Activated T-helper 1 cell treated with anti-CD3 and anti-CD28 coated beads, Interleukin-12 subunit alpha, Interleukin-12 subunit beta, Interleukin-2, Interleukin-4 antibody, amounts not matched to agents 30 ng/mL and 10 ng/mL and 1 ng/mL, durations not matched to agents 14 hours and 24 hours and 36 hours (primary cell): ENCODE results near the gene TNPO3. TPM values are rescaled to one million over a fixed set of nuclear protein-coding genes. Genes with fewer than 3 reads are reported as not detected.

Source experiments
- DNase-seq: peaks from one replicate; pipeline ENCODE4 v3.0.0; 2021; ENCODE audit warnings: low spot score
- H3K27ac Mint-ChIP-seq: one replicate; pipeline ENCODE4 v1.8.0; 2021; ENCODE audit warnings: mild to moderate bottlenecking, mixed read lengths
- H3K27me3 Mint-ChIP-seq: one replicate; pipeline ENCODE4 v1.8.0; 2022; ENCODE audit warnings: mild to moderate bottlenecking, moderate library complexity, mixed read lengths; ENCODE audit not compliant: insufficient read depth
- H3K36me3 Mint-ChIP-seq: one replicate; pipeline ENCODE4 v1.8.0; 2021; ENCODE audit warnings: low read depth, mixed read lengths
- H3K4me1 Mint-ChIP-seq: one replicate; pipeline ENCODE4 v1.8.0; 2021; ENCODE audit warnings: low read depth, mixed read lengths
- H3K4me3 Mint-ChIP-seq: one replicate; pipeline ENCODE4 v1.8.0; 2021; ENCODE audit warnings: mild to moderate bottlenecking, moderate library complexity, mixed read lengths
- H3K9me3 Mint-ChIP-seq: one replicate; pipeline ENCODE4 v1.8.0; 2021; ENCODE audit warnings: mixed read lengths
- intact Hi-C: fragments of 100-400 bp; cut with micrococcal nuclease; formaldehyde crosslinking; loops from one replicate; pipeline ENCODE4 v1.15.1; 2024
- total RNA-seq: library from RNA; stranded (reverse); gene quantifications from 2 replicates; pipeline ENCODE4 v1.2.3, GENCODE V29; 2022

TNPO3 gene
- total RNA-seq, 1 donor from 2014 or later = 53.2 TPM

GRCh38 chr7:129032017-129032416, 22.9 kb downstream of the TNPO3 start:
- H3K9me3 Mint-ChIP-seq = no peaks in the 10 kb centered on the region
- H3K27ac Mint-ChIP-seq = no peak overlapping the region
- H3K36me3 Mint-ChIP-seq = peaks cover 36% of the 10 kb centered on the region
- intact Hi-C loops = loop anchor here (5.0 kb wide), 1 partner anchor 40 kb away; no protein-coding TSS in a partner anchor
- no peak for DNase-seq
- H3K4me1 Mint-ChIP-seq = peaks cover 13% of the 10 kb centered on the region
- no peak overlapping the region for H3K4me3 Mint-ChIP-seq
- H3K27me3 Mint-ChIP-seq = no peaks in the 10 kb centered on the region

- H3K4me1 Mint-ChIP-seq = peaks cover 13% of the 10 kb centered on the region
- no peak for DNase-seq
- H3K27ac Mint-ChIP-seq = no peak overlapping the region
- no peak overlapping the region for H3K4me3 Mint-ChIP-seq
- peaks cover 34% of the 10 kb centered on the region for H3K36me3 Mint-ChIP-seq
- no peaks in the 10 kb centered on the region for H3K9me3 Mint-ChIP-seq
- intact Hi-C loops = loop anchor here (5.0 kb wide), 1 partner anchor 38 kb away; no protein-coding TSS in a partner anchor
- no peaks in the 10 kb centered on the region for H3K27me3 Mint-ChIP-seq
These were observed 24.5 kb downstream of the TNPO3 start for GRCh38 chr7:129030440-129030839.

DNA sequence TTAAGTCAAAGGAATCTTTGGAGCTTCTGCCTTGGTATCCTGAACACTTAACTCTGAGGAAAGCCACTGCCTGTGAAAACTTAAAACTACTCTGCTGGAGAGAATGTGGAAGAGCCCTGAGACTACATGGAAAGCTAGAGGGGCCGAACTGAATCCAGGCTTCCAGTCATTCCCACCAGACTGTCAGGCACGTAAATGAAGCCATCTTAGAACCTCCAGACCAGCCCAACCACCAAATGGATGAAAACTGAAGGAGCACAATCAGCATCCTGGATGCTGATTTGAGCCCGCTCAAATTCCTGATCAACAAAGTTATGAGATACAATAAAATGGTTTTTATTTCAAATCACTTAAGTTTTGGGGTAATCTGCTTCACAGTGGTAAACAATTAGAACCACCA, 30.8 kb downstream of the TNPO3 start:
- no peak overlapping the region for H3K27ac Mint-ChIP-seq
- H3K4me3 Mint-ChIP-seq = no peak overlapping the region
- DNase-seq = no peak
- peaks cover 5% of the 10 kb centered on the region for H3K4me1 Mint-ChIP-seq
- intact Hi-C loops = no loop called here
- no peaks in the 10 kb centered on the region for H3K27me3 Mint-ChIP-seq
- no peaks in the 10 kb centered on the region for H3K9me3 Mint-ChIP-seq
- peaks cover 8% of the 10 kb centered on the region for H3K36me3 Mint-ChIP-seq

- Mint-ChIP-seq H3K9me3 (no peaks in the 10 kb centered on the region), H3K4me3 (no peak overlapping the region), H3K4me1 (peaks cover 16% of the 10 kb centered on the region), H3K27ac (no peak overlapping the region), H3K36me3 (peaks cover 6% of the 10 kb centered on the region), H3K27me3 (no peaks in the 10 kb centered on the region)
- DNase-seq = no peak
- intact Hi-C loops = no loop called here
These were observed 33.3 kb downstream of the TNPO3 start for GRCh38 chr7:129021656-129022055.

GRCh38 chr7:129017933-129018538, 36.9 kb downstream of the TNPO3 start:
- H3K27ac Mint-ChIP-seq = no peak overlapping the region
- no peak overlapping the region for H3K4me3 Mint-ChIP-seq
- DNase-seq = no peak
- H3K9me3 Mint-ChIP-seq = no peaks in the 10 kb centered on the region
- peaks cover 23% of the 10 kb centered on the region for H3K4me1 Mint-ChIP-seq
- intact Hi-C loops = loop anchor here (1.0 kb wide), 1 partner anchor 9 kb away; no protein-coding TSS in a partner anchor
- H3K27me3 Mint-ChIP-seq = no peaks in the 10 kb centered on the region
- peaks cover 25% of the 10 kb centered on the region for H3K36me3 Mint-ChIP-seq

- peaks cover 25% of the 10 kb centered on the region for H3K4me1 Mint-ChIP-seq
- intact Hi-C loops = loop anchor here (1.0 kb wide), 1 partner anchor 8 kb away; no protein-coding TSS in a partner anchor
- DNase-seq = no peak
- peaks cover 28% of the 10 kb centered on the region for H3K36me3 Mint-ChIP-seq
- no peak overlapping the region for H3K27ac Mint-ChIP-seq
- H3K9me3 Mint-ChIP-seq = no peaks in the 10 kb centered on the region
- no peaks in the 10 kb centered on the region for H3K27me3 Mint-ChIP-seq
- H3K4me3 Mint-ChIP-seq = no peak overlapping the region
These were observed 37.6 kb downstream of the TNPO3 start for GRCh38 chr7:129017264-129017663.

- H3K36me3 Mint-ChIP-seq = peaks cover 32% of the 10 kb centered on the region
- no peak overlapping the region for H3K4me3 Mint-ChIP-seq
- DNase-seq = no peak
- no peaks in the 10 kb centered on the region for H3K9me3 Mint-ChIP-seq
- peaks cover 28% of the 10 kb centered on the region for H3K4me1 Mint-ChIP-seq
- H3K27me3 Mint-ChIP-seq = no peaks in the 10 kb centered on the region
- H3K27ac Mint-ChIP-seq = no peak overlapping the region
- intact Hi-C loops = no loop called here
These were observed 40.3 kb downstream of the TNPO3 start for GRCh38 chr7:129014501-129015101.

DNA sequence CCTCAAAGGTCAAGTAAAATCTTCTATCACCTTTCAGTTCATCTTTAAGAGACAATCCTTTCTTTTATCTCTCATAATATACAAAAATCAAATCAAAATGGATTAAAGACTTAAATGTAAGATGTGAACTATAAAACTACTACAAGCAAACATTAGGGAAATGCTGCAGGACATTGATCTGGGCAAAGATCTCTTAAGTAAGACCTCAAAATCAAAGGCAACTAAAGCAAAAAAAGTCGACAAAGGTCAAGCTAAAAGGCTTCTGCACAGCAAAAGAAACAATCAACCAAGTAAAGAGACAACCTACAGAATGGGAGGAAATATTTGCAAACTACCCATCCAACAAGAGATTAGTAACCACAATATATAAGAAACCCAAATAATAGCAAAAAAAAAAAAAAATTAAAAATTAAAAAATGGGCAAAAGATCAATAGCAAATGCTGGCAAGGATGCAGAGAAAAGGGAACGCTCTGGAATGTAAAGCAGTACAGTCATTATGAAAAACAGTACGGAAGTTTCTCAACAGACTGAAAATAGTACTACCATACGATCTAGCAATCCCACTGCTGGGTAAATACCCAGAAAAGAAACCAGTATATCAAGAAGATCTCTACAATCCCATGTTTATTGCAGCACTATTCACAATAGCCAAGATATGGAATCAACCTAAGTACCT, 41.7 kb downstream of the TNPO3 start:
- H3K36me3 Mint-ChIP-seq = peaks cover 39% of the 10 kb centered on the region

DNA sequence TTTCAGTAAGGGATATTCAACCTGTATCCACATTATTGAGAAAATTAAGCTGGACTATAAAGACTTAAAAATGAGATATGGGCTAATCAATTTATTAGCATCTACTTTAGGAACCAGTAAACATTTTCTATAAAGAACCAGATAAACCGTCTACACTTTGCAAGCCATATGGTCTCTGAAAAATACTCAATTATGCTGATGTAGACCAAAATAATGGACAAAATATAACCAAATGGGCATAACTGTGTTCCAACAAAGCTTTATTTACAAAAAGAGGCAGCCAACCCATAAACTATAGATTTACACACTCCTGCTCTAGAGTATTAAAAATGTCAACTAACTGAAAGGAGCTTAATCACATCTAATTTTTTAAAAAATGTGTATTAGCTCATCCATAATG, 42.3 kb downstream of the TNPO3 start:
- no peak overlapping the region for H3K4me3 Mint-ChIP-seq
- no peak for DNase-seq

More for the DNA sequence above, 41.7 kb downstream of the TNPO3 start:
- Mint-ChIP-seq H3K4me1 (peaks cover 28% of the 10 kb centered on the region), H3K4me3 (no peak overlapping the region), H3K27me3 (no peaks in the 10 kb centered on the region), H3K27ac (no peak overlapping the region), H3K9me3 (no peaks in the 10 kb centered on the region)
- intact Hi-C loops = no loop called here
- DNase-seq = no peak

DNA sequence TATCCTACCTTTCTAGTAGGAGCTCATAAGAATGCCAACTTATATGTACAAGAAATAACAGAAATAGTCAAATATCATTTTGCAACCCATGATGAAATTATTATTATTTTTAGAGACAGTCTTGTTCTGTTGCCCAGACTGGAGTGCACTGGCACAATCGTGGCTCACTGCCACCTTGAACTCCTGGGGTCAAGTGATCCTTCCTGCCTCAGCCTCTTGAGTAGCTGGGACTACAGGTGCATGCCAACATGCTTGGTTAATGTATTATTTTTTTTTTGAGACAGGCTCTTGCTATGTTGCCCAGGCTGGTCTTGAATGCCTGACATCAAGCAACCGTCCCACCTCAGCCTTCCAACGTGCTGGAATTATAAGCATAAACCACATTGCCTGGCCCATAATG, 44.8 kb downstream of the TNPO3 start:
- Mint-ChIP-seq H3K27ac (no peak overlapping the region), H3K36me3 (peaks cover 46% of the 10 kb centered on the region), H3K4me3 (no peak overlapping the region), H3K9me3 (no peaks in the 10 kb centered on the region), H3K4me1 (peaks cover 29% of the 10 kb centered on the region), H3K27me3 (no peaks in the 10 kb centered on the region)
- intact Hi-C loops = no loop called here
- no peak for DNase-seq

More for the DNA sequence above, 42.3 kb downstream of the TNPO3 start:
- intact Hi-C loops = no loop called here
- Mint-ChIP-seq H3K27ac (no peak overlapping the region), H3K27me3 (no peaks in the 10 kb centered on the region), H3K9me3 (no peaks in the 10 kb centered on the region), H3K4me1 (peaks cover 23% of the 10 kb centered on the region), H3K36me3 (peaks cover 38% of the 10 kb centered on the region)

GRCh38 chr7:129009437-129009836, 45.5 kb downstream of the TNPO3 start:
- Mint-ChIP-seq H3K9me3 (no peaks in the 10 kb centered on the region), H3K4me3 (no peak overlapping the region), H3K36me3 (peaks cover 46% of the 10 kb centered on the region), H3K27ac (peak overlapping the region; percentile 77), H3K4me1 (peaks cover 29% of the 10 kb centered on the region), H3K27me3 (no peaks in the 10 kb centered on the region)
- intact Hi-C loops = loop anchor here (1.0 to 5.0 kb wide), 3 partner anchors 8 to 943 kb away; partner anchors contain the start of gene UBE2H
- DNase-seq = no peak

DNA sequence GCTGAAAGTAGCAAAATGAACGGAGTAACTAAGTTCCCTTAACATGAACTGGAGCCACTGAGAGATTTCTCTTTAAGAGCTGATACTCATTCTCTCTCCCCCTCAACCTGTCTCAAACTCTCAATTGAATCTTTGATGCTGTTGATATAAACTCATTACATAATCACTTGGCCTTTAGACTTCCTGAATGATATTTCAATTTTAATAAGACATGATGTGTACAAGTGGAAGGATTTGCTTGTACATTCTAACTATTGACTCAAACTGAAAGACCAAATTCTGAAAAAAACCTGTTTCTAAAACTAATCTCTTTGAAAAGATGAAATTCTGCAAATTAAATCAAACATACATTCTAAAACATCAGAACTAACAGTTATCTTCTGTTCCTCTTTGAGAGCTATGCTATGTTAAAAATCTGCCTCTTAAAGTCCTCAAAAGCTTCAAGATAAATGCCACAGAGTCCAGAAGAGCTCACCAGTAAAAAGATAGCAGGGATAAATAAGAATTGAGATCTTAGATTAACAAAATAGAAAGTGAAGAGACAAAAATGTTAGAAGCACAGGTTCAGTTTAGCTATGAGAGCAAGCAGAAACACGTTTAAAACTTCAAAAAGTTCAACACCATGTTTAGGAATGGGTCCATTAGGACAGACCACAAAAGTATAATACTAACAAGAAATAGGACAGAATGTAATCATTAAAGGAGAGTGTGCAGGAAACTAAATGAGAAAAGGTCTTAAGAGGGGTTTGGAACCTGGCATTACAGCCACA, 46.1 kb downstream of the TNPO3 start:
- Mint-ChIP-seq H3K9me3 (no peaks in the 10 kb centered on the region), H3K27ac (peak overlapping the region; percentile 77), H3K4me1 (peaks cover 27% of the 10 kb centered on the region), H3K27me3 (no peaks in the 10 kb centered on the region), H3K36me3 (peaks cover 47% of the 10 kb centered on the region), H3K4me3 (peak overlapping the region; percentile 62)
- DNase-seq = no peak
- intact Hi-C loops = loop anchor here (1.0 to 5.0 kb wide), 6 partner anchors 8 to 943 kb away; partner anchors contain the start of genes TNPO3 and UBE2H
